PFSK-1 (cell line): Measurements from ENCODE around the gene POU5F2. TPM values are rescaled to one million over a fixed set of nuclear protein-coding genes. Genes with fewer than 3 reads are reported as not detected.

Source experiments
- FOXP2 ChIP-seq: optimal IDR thresholded peaks from 2 replicates; pipeline ENCODE3; 2011; ENCODE audit warnings: borderline replicate concordance, control low read depth, inconsistent platforms; ENCODE audit not compliant: insufficient read depth; ENCODE audit errors: extremely low read length, extremely low read depth
- POLR2AphosphoS5 ChIP-seq: IDR thresholded peaks from 2 replicates; pipeline ENCODE4 v1.6.1; 2012; ENCODE audit warnings: low read depth, mild to moderate bottlenecking, control low read depth, low read length, moderate library complexity
- SIN3A ChIP-seq: IDR thresholded peaks from 2 replicates; pipeline ENCODE4 v1.6.1; 2012; ENCODE audit warnings: mild to moderate bottlenecking, low read length, moderate library complexity, borderline replicate concordance; ENCODE audit not compliant: insufficient read depth
- TAF1 ChIP-seq: IDR thresholded peaks from 2 replicates; pipeline ENCODE4 v1.6.1; 2012; ENCODE audit warnings: low read length, control low read depth, borderline replicate concordance; ENCODE audit not compliant: insufficient read depth
- polyA plus RNA-seq: library from polyadenylated mRNA; unstranded; fragments of >200 nt; gene quantifications from one replicate; pipeline ENCODE4 v1.2.1, GENCODE V29; 2012; ENCODE audit warnings: low read depth, missing spikeins; ENCODE audit not compliant: insufficient read length
- TF ChIP-seq, protein P1 (sequence below), 2 experiments: IDR thresholded peaks; 2 replicates each; pipeline versions ENCODE4 v1.6.1 to v1.8.0; 2011 to 2012; ENCODE audit warnings: low read depth in 2 of 2, low read length in 2 of 2, control low read depth in 1 of 2, inconsistent platforms in 1 of 2, mild to moderate bottlenecking in 1 of 2, moderate library complexity in 1 of 2; ENCODE audit not compliant: insufficient read depth in 1 of 2

Gene POU5F2, protein sequence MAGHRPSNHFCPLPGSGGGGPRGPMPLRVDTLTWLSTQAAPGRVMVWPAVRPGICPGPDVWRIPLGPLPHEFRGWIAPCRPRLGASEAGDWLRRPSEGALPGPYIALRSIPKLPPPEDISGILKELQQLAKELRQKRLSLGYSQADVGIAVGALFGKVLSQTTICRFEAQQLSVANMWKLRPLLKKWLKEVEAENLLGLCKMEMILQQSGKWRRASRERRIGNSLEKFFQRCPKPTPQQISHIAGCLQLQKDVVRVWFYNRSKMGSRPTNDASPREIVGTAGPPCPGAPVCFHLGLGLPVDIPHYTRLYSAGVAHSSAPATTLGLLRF
- not detected for polyA plus RNA-seq

DNA sequence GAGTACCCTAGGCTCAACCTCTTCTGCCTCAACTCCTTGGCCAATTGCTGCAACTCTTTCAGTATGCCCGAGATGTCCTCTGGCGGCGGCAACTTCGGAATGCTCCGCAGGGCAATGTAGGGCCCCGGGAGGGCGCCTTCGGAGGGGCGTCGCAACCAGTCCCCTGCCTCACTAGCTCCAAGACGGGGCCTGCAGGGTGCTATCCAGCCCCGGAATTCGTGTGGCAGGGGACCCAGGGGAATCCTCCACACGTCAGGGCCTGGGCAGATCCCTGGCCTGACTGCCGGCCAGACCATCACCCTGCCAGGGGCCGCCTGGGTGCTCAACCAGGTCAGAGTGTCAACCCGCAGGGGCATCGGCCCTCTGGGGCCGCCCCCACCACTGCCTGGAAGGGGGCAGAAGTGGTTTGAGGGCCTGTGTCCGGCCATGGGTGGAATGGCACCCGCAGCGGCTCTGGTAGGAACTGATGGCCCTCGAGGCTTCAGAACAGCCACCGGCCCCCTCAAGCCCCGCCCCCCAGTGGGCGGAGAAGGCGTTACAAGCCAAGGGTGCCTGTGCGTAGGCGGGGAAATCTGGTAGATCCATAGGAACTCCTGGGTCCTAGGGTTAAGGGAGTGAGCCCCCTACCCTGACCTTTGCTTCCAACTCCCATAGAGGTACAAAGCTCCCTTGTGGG is at the start of gene POU5F2:
POU5F2 (minus strand) TSS at position 465 of the 676 bp plus-strand sequence; CDS start at position 428, 37 bp downstream.
- TF ChIP-seq TAF1: no peak

DNA sequence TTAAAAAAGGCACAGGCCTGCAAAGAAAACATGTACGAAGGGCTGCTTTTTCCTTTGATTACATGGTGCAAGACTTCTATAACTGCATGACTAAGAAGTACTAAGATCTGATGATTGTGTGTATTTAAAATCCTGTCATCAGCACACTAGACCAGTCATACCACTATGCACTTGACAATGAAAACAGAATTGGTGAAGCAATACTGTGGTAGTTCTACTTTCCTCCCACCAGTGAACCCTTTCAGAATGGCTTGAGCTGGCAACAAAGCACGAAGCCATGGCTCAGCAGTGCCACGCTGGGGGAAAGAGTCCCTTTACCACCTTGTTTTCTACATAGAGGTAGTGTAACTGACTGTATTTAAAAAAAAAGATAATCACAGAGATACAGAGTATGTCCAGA is 49.0 kb upstream of the POU5F2 start:
- TF ChIP-seq TAF1 (no peak), POLR2AphosphoS5 (no peak), FOXP2 (no peak), SIN3A (no peak)
- TF ChIP-seq, protein P1, sequence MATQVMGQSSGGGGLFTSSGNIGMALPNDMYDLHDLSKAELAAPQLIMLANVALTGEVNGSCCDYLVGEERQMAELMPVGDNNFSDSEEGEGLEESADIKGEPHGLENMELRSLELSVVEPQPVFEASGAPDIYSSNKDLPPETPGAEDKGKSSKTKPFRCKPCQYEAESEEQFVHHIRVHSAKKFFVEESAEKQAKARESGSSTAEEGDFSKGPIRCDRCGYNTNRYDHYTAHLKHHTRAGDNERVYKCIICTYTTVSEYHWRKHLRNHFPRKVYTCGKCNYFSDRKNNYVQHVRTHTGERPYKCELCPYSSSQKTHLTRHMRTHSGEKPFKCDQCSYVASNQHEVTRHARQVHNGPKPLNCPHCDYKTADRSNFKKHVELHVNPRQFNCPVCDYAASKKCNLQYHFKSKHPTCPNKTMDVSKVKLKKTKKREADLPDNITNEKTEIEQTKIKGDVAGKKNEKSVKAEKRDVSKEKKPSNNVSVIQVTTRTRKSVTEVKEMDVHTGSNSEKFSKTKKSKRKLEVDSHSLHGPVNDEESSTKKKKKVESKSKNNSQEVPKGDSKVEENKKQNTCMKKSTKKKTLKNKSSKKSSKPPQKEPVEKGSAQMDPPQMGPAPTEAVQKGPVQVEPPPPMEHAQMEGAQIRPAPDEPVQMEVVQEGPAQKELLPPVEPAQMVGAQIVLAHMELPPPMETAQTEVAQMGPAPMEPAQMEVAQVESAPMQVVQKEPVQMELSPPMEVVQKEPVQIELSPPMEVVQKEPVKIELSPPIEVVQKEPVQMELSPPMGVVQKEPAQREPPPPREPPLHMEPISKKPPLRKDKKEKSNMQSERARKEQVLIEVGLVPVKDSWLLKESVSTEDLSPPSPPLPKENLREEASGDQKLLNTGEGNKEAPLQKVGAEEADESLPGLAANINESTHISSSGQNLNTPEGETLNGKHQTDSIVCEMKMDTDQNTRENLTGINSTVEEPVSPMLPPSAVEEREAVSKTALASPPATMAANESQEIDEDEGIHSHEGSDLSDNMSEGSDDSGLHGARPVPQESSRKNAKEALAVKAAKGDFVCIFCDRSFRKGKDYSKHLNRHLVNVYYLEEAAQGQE (IDR thresholded peaks at IDR 0.05; ENCODE audit: insufficient read depth in 1 of 2, low read depth in 2 of 2, low read length in 2 of 2): no peak

DNA sequence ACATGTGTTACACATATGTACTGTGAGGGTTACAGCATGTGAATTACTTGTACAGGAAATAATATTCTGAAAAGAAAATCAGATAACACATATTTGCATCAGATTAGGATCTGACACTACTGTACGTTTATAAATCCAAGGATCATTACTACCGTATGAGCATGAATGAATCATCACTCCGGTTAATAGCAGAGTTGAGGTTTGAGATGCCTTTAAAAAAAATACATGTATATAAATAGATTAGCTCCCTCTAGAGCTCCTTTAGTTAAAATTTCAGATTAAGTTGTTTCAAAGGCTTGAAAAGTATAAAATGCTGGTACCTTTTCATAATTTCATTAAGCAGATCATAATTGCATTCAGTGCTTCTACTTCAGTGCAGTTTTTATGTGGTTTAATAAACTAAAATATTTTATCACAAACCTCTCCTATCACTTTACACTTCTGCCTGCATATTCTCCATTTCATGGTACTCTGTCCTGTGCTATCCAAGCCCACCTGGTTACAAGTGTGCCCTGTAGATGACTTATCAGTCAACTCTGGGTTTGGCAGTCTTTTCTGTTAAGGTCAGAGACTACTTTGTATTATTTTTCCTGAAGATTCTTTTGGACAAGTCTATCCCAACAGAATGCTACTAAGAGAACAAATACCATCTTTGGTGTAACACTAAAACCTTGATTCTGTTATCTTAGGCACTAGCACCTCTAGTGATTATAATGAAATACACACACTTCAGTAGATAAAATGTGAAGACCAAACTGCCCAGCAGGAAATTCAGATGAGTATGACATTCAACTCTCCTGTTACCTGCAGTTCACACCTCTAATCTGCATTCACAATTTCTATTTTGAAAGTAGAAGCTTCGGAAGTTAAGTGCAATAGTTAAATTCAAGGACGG is 48.0 kb upstream of the POU5F2 start:
- TF ChIP-seq FOXP2: no peak
- TF ChIP-seq, protein P1 (IDR thresholded peaks at IDR 0.05; ENCODE audit: insufficient read depth in 1 of 2, low read depth in 2 of 2, low read length in 2 of 2): no peak
- TF ChIP-seq POLR2AphosphoS5: no peak
- no peak for TF ChIP-seq TAF1
- TF ChIP-seq SIN3A: no peak

DNA sequence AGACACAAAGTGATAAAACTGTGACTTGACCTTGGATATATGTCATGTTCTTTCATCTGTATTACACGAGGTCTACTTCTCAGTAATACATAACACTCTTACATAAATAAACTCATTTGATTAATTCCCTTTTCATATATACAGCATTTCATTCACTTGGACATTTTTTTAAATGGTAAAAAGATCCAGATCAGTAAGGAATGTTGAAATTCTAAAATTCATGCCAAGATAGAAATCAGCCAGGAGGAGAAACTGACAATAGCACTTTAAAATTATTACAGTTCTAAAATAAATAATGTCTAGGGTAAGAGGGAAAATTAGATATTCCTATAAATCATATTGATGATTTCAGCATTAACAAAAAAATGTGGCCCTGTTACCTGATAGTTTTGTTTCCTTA is 46.2 kb upstream of the POU5F2 start:
- TF ChIP-seq SIN3A (no peak), TAF1 (no peak), POLR2AphosphoS5 (no peak), FOXP2 (no peak)
- TF ChIP-seq, protein P1 (IDR thresholded peaks at IDR 0.05; ENCODE audit: insufficient read depth in 1 of 2, low read depth in 2 of 2, low read length in 2 of 2): no peak

DNA sequence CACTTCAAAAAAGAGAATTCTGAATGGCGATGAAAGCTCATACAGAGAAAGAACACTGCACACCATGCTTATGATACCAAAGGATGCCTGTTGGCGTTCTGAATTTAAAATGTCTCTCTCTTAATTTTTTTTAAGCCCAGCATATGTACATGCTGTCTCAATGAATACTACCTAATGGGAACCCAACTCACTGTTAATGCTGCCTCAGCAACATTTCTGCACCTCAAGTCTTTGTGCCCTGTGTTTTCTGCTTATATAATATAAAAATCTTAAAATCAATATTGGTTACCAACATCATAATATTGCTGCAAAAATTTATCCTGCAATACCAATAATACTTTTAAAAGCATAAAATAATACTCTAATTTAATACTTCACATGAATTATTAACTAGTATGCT is 44.1 kb upstream of the POU5F2 start:
- TF ChIP-seq POLR2AphosphoS5 (no peak), FOXP2 (no peak), TAF1 (no peak), SIN3A (no peak)
- TF ChIP-seq, protein P1 (IDR thresholded peaks at IDR 0.05; ENCODE audit: insufficient read depth in 1 of 2, low read depth in 2 of 2, low read length in 2 of 2): no peak
